Progenitor cell of endocrine pancreas (in vitro differentiated cells): ENCODE results near the gene N4BP2L2. TPM values are rescaled to one million over a fixed set of nuclear protein-coding genes. Genes with fewer than 3 reads are reported as not detected.
A peak's percentile ranks its signal among the peaks of the same experiment; 100 is the strongest.

Source experiments
- DNase-seq: peaks from one replicate; pipeline ENCODE4 v3.0.0; 2021; ENCODE audit warnings: low spot score; ENCODE audit not compliant: unreplicated experiment
- H3K27ac Mint-ChIP-seq: 2 replicates; pipeline ENCODE4 v1.8.0; 2021; ENCODE audit warnings: mild to moderate bottlenecking, moderate library complexity, mixed read lengths
- H3K27me3 Mint-ChIP-seq: 2 replicates; pipeline ENCODE4 v1.8.0; 2021; ENCODE audit warnings: mixed read lengths
- H3K36me3 Mint-ChIP-seq: 2 replicates; pipeline ENCODE4 v1.8.0; 2022; ENCODE audit warnings: mixed read lengths; ENCODE audit not compliant: insufficient read depth
- H3K4me1 Mint-ChIP-seq: 2 replicates; pipeline ENCODE4 v1.8.0; 2021; ENCODE audit warnings: low read depth, mixed read lengths
- H3K4me3 Mint-ChIP-seq: 2 replicates; pipeline ENCODE4 v1.8.0; 2021; ENCODE audit warnings: low read depth, mild to moderate bottlenecking, moderate library complexity, mixed read lengths
- H3K9me3 Mint-ChIP-seq: 2 replicates; pipeline ENCODE4 v1.8.0; 2021; ENCODE audit warnings: low read depth, mixed read lengths
- total RNA-seq: library from RNA; stranded (reverse); gene quantifications from 2 replicates; pipeline ENCODE4 v1.2.1, GENCODE V29; 2021
- TF ChIP-seq, protein P1 (sequence below): fragments of 200-600 bp; sonication (generic); IDR thresholded peaks from one replicate; pipeline ENCODE4 v1.5.0; 2021; ENCODE audit warnings: antibody characterized with exemption, mild to moderate bottlenecking; ENCODE audit not compliant: unreplicated experiment

Gene N4BP2L2
- total RNA-seq, 1 donor from 2014 or later, result 155 TPM

- H3K4me1 Mint-ChIP-seq, result no peaks in the 10 kb centered on the region
- no peak overlapping the region for H3K4me3 Mint-ChIP-seq
- H3K27me3 Mint-ChIP-seq, result no peaks in the 10 kb centered on the region
- peaks cover 5% of the 10 kb centered on the region for H3K36me3 Mint-ChIP-seq
- no peak for DNase-seq
- no peak overlapping the region for H3K27ac Mint-ChIP-seq
- TF ChIP-seq, protein P1, sequence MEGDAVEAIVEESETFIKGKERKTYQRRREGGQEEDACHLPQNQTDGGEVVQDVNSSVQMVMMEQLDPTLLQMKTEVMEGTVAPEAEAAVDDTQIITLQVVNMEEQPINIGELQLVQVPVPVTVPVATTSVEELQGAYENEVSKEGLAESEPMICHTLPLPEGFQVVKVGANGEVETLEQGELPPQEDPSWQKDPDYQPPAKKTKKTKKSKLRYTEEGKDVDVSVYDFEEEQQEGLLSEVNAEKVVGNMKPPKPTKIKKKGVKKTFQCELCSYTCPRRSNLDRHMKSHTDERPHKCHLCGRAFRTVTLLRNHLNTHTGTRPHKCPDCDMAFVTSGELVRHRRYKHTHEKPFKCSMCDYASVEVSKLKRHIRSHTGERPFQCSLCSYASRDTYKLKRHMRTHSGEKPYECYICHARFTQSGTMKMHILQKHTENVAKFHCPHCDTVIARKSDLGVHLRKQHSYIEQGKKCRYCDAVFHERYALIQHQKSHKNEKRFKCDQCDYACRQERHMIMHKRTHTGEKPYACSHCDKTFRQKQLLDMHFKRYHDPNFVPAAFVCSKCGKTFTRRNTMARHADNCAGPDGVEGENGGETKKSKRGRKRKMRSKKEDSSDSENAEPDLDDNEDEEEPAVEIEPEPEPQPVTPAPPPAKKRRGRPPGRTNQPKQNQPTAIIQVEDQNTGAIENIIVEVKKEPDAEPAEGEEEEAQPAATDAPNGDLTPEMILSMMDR, result no peak
- H3K9me3 Mint-ChIP-seq, result no peaks in the 10 kb centered on the region
Measured at GRCh38 chr13:32491028-32491427, 47.6 kb downstream of the N4BP2L2 start.

- Mint-ChIP-seq H3K27me3 (no peaks in the 10 kb centered on the region), H3K9me3 (no peaks in the 10 kb centered on the region), H3K27ac (peak overlapping the region; percentile 31), H3K4me3 (no peak overlapping the region), H3K36me3 (peaks cover 5% of the 10 kb centered on the region), H3K4me1 (peaks cover 10% of the 10 kb centered on the region)
- TF ChIP-seq, protein P1, result no peak
- DNase-seq, result no peak
Measured at GRCh38 chr13:32476892-32477291, 61.7 kb downstream of the N4BP2L2 start.

DNA sequence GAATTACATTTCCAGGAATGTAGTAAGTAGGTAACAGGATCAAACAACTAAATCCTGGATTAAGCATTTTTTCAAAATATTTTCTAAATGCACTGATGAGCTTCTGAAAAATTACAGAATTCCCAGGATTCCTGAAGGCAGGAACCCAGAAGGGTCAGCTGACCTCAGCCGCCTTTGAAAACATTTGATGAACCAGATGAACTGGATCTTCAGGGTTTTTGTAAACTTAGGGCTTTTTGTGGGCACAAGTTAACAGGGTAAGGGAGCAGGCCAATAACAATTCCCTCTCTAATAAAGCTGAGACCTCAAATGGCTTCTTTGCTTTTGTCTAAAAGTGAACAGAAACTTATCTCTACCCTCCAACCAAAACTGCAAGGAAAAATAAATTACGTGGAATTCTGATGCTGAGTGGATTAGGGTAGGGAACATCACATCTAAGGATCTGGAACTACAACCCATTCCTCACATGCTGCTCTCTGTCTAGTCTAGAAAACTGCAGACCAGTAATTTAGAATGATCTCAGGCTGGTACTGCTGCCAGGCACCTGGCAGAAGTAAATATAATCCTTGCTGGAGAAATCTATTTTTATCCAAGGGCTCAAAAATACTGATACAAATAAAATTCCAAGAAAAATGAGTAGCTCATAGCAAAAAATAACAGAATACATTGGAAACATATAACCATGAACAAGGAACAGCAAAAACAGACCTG lies 62.4 kb downstream of the N4BP2L2 start:
- TF ChIP-seq, protein P1, result no peak
- no peaks in the 10 kb centered on the region for H3K9me3 Mint-ChIP-seq
- peak overlapping the region; percentile 6 for H3K27ac Mint-ChIP-seq
- no peak for DNase-seq
- peaks cover 10% of the 10 kb centered on the region for H3K4me1 Mint-ChIP-seq
- H3K4me3 Mint-ChIP-seq, result no peak overlapping the region
- peaks cover 5% of the 10 kb centered on the region for H3K36me3 Mint-ChIP-seq
- H3K27me3 Mint-ChIP-seq, result no peaks in the 10 kb centered on the region

DNA sequence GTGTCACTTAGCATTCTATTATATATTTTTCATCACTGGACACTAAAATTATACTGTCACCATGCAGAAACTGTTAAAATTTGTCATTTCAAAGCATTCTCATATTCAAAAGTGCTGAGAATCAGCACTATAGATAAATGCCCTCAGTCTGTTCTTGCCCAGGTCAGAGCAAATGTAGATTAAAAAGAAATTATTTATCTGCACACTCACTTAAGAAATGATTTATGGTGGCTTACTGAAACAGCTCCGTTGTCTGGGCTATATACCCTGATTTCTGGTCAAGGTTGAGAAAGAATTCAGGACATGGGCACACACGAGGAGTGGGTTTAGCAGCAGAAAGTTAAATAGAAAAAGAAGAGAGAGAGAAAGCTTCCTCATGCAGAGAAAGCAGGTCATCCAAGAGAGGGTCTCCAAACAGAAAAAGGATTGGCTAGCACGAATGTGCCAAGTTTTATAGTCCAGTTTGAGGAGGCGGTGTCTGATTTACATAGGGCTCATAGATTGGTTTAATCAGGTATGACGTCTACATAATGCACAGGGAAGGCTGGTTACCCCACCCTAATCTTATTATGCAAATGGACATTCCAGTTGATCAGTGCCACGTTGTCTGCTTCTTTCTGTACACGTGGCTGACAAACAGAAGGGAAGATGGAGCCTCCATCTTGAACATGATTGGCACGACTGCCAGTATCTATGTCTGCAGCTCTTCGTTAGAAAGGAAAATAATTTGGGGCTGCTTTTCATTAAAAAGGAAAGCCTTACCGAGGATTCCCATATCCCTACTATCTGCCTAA lies 63.4 kb downstream of the N4BP2L2 start:
- no peak for DNase-seq
- no peaks in the 10 kb centered on the region for H3K27me3 Mint-ChIP-seq
- TF ChIP-seq, protein P1, result no peak
- no peaks in the 10 kb centered on the region for H3K9me3 Mint-ChIP-seq
- no peak overlapping the region for H3K4me3 Mint-ChIP-seq
- peaks cover 10% of the 10 kb centered on the region for H3K4me1 Mint-ChIP-seq
- H3K27ac Mint-ChIP-seq, result no peak overlapping the region
- H3K36me3 Mint-ChIP-seq, result peaks cover 5% of the 10 kb centered on the region

DNA sequence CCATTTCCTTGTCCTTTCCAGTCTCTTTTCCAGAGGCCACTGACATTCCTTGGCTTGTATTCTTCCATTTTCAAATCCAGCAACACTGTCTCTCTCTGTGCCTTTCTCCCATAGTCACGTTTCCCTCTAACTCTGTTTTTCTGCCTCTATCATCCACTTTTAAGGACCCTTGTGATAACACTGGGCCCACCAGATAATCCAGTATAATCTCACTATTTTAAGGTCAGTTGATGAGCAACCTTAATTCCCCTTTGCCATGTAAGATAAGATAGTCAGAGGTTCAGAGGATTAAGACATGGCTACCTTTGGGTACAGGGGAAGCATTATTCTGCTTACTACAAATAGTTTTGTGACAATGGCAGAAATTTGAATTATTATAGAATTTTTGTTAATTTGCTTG lies 64.9 kb downstream of the N4BP2L2 start:
- Mint-ChIP-seq H3K9me3 (no peaks in the 10 kb centered on the region), H3K4me1 (peaks cover 10% of the 10 kb centered on the region), H3K36me3 (peaks cover 5% of the 10 kb centered on the region), H3K4me3 (no peak overlapping the region), H3K27me3 (no peaks in the 10 kb centered on the region), H3K27ac (no peak overlapping the region)
- DNase-seq, result no peak
- TF ChIP-seq, protein P1, result no peak
